IPS-15b (cell line): ENCODE measurements around the gene METRN.
"Not testable (repeated sequence)": the region's sequence is repeated elsewhere in the genome, so short reads cannot be mapped to it uniquely, and the experiment has no call there.

Experiments used
- H3K27me3 ChIP-seq: one replicate; pipeline ENCODE4 v1.6.1; 2013; ENCODE audit warnings: low read length; ENCODE audit not compliant: control insufficient read depth, insufficient read depth
- H3K36me3 ChIP-seq: one replicate; pipeline ENCODE4 v1.6.1; 2013; ENCODE audit warnings: low read length; ENCODE audit not compliant: control insufficient read depth, insufficient read depth
- H3K4me1 ChIP-seq: one replicate; pipeline ENCODE4 v1.6.1; 2013; ENCODE audit warnings: mild to moderate bottlenecking, low read length; ENCODE audit not compliant: control insufficient read depth, insufficient read depth
- H3K4me3 ChIP-seq: one replicate; pipeline ENCODE4 v1.5.1; 2013; ENCODE audit warnings: low read depth, low read length
- H3K9ac ChIP-seq: one replicate; pipeline ENCODE4 v1.6.1; 2013; ENCODE audit warnings: low read depth, mild to moderate bottlenecking, low read length
- H3K9me3 ChIP-seq: one replicate; pipeline ENCODE4 v1.6.1; 2013; ENCODE audit warnings: mild to moderate bottlenecking, low read length; ENCODE audit not compliant: control insufficient read depth, insufficient read depth

Gene METRN

GRCh38 chr16:686459-687260 is 28.3 kb upstream of the METRN start:
- H3K9me3 ChIP-seq, result no peaks in the 10 kb centered on the region
- H3K4me3 ChIP-seq, result no peak overlapping the region
- H3K4me1 ChIP-seq, result peaks cover 3% of the 10 kb centered on the region
- peaks cover 4% of the 10 kb centered on the region for H3K27me3 ChIP-seq
- H3K36me3 ChIP-seq, result peaks cover 36% of the 10 kb centered on the region
- no peak overlapping the region for H3K9ac ChIP-seq

- H3K4me1 ChIP-seq, result peaks cover 3% of the 10 kb centered on the region
- H3K36me3 ChIP-seq, result peaks cover 28% of the 10 kb centered on the region
- no peaks in the 10 kb centered on the region for H3K9me3 ChIP-seq
- H3K27me3 ChIP-seq, result peaks cover 12% of the 10 kb centered on the region
- no peak overlapping the region for H3K9ac ChIP-seq
- no peak overlapping the region for H3K4me3 ChIP-seq
These were observed 27.4 kb upstream of the METRN start for GRCh38 chr16:687499-687898.

- peaks cover 21% of the 10 kb centered on the region for H3K27me3 ChIP-seq
- H3K4me1 ChIP-seq, result no peaks in the 10 kb centered on the region
- H3K9ac ChIP-seq, result peak overlapping the region; percentile 77
- peak overlapping the region; percentile 84 for H3K4me3 ChIP-seq
- no peaks in the 10 kb centered on the region for H3K9me3 ChIP-seq
- H3K36me3 ChIP-seq, result peaks cover 18% of the 10 kb centered on the region
These were observed 25.6 kb upstream of the METRN start for GRCh38 chr16:689175-689897.

GRCh38 chr16:691242-691641 is 23.7 kb upstream of the METRN start:
- H3K4me3 ChIP-seq, H3K4me1 ChIP-seq, H3K9ac ChIP-seq, H3K9me3 ChIP-seq, H3K36me3 ChIP-seq: not testable (repeated sequence)
- peaks cover 36% of the 10 kb centered on the region for H3K27me3 ChIP-seq

- Histone ChIP-seq H3K4me3 (no peak overlapping the region), H3K4me1 (no peaks in the 10 kb centered on the region), H3K27me3 (peaks cover 38% of the 10 kb centered on the region), H3K36me3 (no peaks in the 10 kb centered on the region), H3K9ac (no peak overlapping the region), H3K9me3 (no peaks in the 10 kb centered on the region)
These were observed 22.4 kb upstream of the METRN start for GRCh38 chr16:692356-693108.

GRCh38 chr16:693364-693763 is 21.6 kb upstream of the METRN start:
- no peak overlapping the region for H3K9ac ChIP-seq
- no peaks in the 10 kb centered on the region for H3K36me3 ChIP-seq
- peak overlapping the region; percentile 71 for H3K4me3 ChIP-seq
- H3K27me3 ChIP-seq, result peaks cover 41% of the 10 kb centered on the region
- no peaks in the 10 kb centered on the region for H3K4me1 ChIP-seq
- no peaks in the 10 kb centered on the region for H3K9me3 ChIP-seq

- H3K9ac ChIP-seq, result no peak overlapping the region
- peaks cover 43% of the 10 kb centered on the region for H3K27me3 ChIP-seq
- H3K36me3 ChIP-seq, result no peaks in the 10 kb centered on the region
- no peaks in the 10 kb centered on the region for H3K9me3 ChIP-seq
- peak overlapping the region; percentile 71 for H3K4me3 ChIP-seq
- no peaks in the 10 kb centered on the region for H3K4me1 ChIP-seq
These were observed 21.2 kb upstream of the METRN start for GRCh38 chr16:693766-694165.

GRCh38 chr16:694187-694862 is 20.6 kb upstream of the METRN start:
- peaks cover 49% of the 10 kb centered on the region for H3K27me3 ChIP-seq
- no peaks in the 10 kb centered on the region for H3K9me3 ChIP-seq
- H3K4me3 ChIP-seq, result peak overlapping the region; percentile 71
- H3K4me1 ChIP-seq, result no peaks in the 10 kb centered on the region
- H3K36me3 ChIP-seq, result no peaks in the 10 kb centered on the region
- H3K9ac ChIP-seq, result no peak overlapping the region

GRCh38 chr16:694863-695354 is 20.0 kb upstream of the METRN start:
- peaks cover 51% of the 10 kb centered on the region for H3K27me3 ChIP-seq
- H3K4me3 ChIP-seq, result peak overlapping the region; percentile 71
- no peak overlapping the region for H3K9ac ChIP-seq
- no peaks in the 10 kb centered on the region for H3K4me1 ChIP-seq
- H3K36me3 ChIP-seq, result no peaks in the 10 kb centered on the region
- H3K9me3 ChIP-seq, result no peaks in the 10 kb centered on the region

GRCh38 chr16:695355-696089 is 19.4 kb upstream of the METRN start:
- Histone ChIP-seq H3K9ac (peak overlapping the region; percentile 67), H3K27me3 (peaks cover 55% of the 10 kb centered on the region), H3K4me1 (no peaks in the 10 kb centered on the region), H3K4me3 (peak overlapping the region; percentile 83), H3K36me3 (no peaks in the 10 kb centered on the region), H3K9me3 (no peaks in the 10 kb centered on the region)
